Anterior cingulate cortex (tissue), 58 donors: ENCODE results near the gene GATAD2A.
A peak's percentile ranks its signal among the peaks of the same experiment; 100 is the strongest.

ENCODE experiments used
- DNase-seq, 58 donors: peaks; one replicate each; lab custom pipeline; 2025; lab: John Stamatoyannopoulos, UW

The GATAD2A gene

GRCh38 chr19:19485161-19485997 is 79.9 kb downstream of the GATAD2A start:
- peak in 1 of 58 donors; percentile 39 for DNase-seq

- no peak for DNase-seq
These were observed 80.5 kb downstream of the GATAD2A start for GRCh38 chr19:19485998-19486290.

GRCh38 chr19:19486343-19487076 is 81.0 kb downstream of the GATAD2A start:
- DNase-seq = peak in 3 of 58 donors; percentile 13 to 20 (median 14)

- no peak for DNase-seq
These were observed 81.8 kb downstream of the GATAD2A start for GRCh38 chr19:19487077-19487949.

- DNase-seq = peak in 1 of 58 donors; percentile 16
These were observed 82.7 kb downstream of the GATAD2A start for GRCh38 chr19:19487950-19488874.

GRCh38 chr19:19488875-19489690 is 83.6 kb downstream of the GATAD2A start:
- DNase-seq = peak in 49 of 58 donors; percentile 8 to 81 (median 46)

GRCh38 chr19:19489804-19490204 is 84.3 kb downstream of the GATAD2A start:
- no peak for DNase-seq

GRCh38 chr19:19490214-19490968 is 84.9 kb downstream of the GATAD2A start:
- DNase-seq = peak in 55 of 58 donors; percentile 21 to 83 (median 61)

GRCh38 chr19:19491321-19492025 is 86.0 kb downstream of the GATAD2A start:
- no peak for DNase-seq

GRCh38 chr19:19492026-19492610 is 86.6 kb downstream of the GATAD2A start:
- DNase-seq = no peak

- DNase-seq = peak in 3 of 58 donors; percentile 10 to 52 (median 32)
These were observed 88.5 kb downstream of the GATAD2A start for GRCh38 chr19:19493841-19494546.

- DNase-seq = no peak
These were observed 90.4 kb downstream of the GATAD2A start for GRCh38 chr19:19495614-19496603.

GRCh38 chr19:19498255-19498991 is 92.9 kb downstream of the GATAD2A start:
- no peak for DNase-seq

- no peak for DNase-seq
These were observed 94.0 kb downstream of the GATAD2A start for GRCh38 chr19:19499272-19499995.
